AG04450 (cell line): ENCODE measurements around the gene GPR85. TPM values are rescaled to one million over a fixed set of nuclear protein-coding genes. Genes with fewer than 3 reads are reported as not detected.
"Not testable (repeated sequence)": the region's sequence is repeated elsewhere in the genome, so short reads cannot be mapped to it uniquely, and the experiment has no call there.

Experiments
- CTCF ChIA-PET: fragments of 300-600, 350-600 bp; formaldehyde crosslinking; extraction: SDS; loops from one replicate; lab custom pipeline; 2022; ENCODE audit warnings: antibody characterized with exemption, inconsistent platforms; lab: Charles Lee
- POLR2A ChIA-PET: fragments of 350-600 bp; formaldehyde crosslinking; extraction: SDS; loops from one replicate; lab custom pipeline; 2021; ENCODE audit warnings: antibody characterized with exemption, inconsistent platforms; lab: Yijun Ruan, JAX
- DNase-seq: peaks from one replicate; pipeline ENCODE4 v3.0.0-alpha.2; 2011; ENCODE audit warnings: low read depth, low spot score
- H3K27ac ChIP-seq: one replicate; pipeline ENCODE4 v1.5.1; 2012; ENCODE audit warnings: low read depth, low read length, control low read depth
- H3K27me3 ChIP-seq: one replicate; pipeline ENCODE4 v1.6.0; 2012; ENCODE audit warnings: low read length; ENCODE audit not compliant: control insufficient read depth, insufficient read depth
- H3K4me3 ChIP-seq: 2 replicates; pipeline ENCODE4 v1.5.1; 2011; ENCODE audit warnings: mild to moderate bottlenecking, low read depth, low read length, control low read depth
- H3K9me3 ChIP-seq: 2 replicates; pipeline ENCODE4 v1.5.1; 2012; ENCODE audit warnings: low read length; ENCODE audit not compliant: control insufficient read depth, insufficient read depth
- CTCF ChIP-seq: IDR thresholded peaks from 2 replicates; pipeline ENCODE4 v1.5.1; 2011; ENCODE audit warnings: low read depth, low read length, control low read depth, inconsistent platforms
- polyA plus RNA-seq: library from polyadenylated mRNA; depleted of rRNA; stranded (reverse); fragments of >200 nt; gene quantifications from 2 replicates; pipeline ENCODE4 v1.2.3, GENCODE V29; 2011

GPR85 gene
- polyA plus RNA-seq, 1 experiment = 6.6 TPM

GRCh38 chr7:113054938-113055337 lies 31.7 kb downstream of the GPR85 start:
- no peak overlapping the region for H3K4me3 ChIP-seq
- H3K27me3 ChIP-seq = no peaks in the 10 kb centered on the region
- H3K9me3 ChIP-seq = no peaks in the 10 kb centered on the region
- TF ChIP-seq CTCF = no peak
- no peak overlapping the region for H3K27ac ChIP-seq
- no peak for DNase-seq
- ChIA-PET POLR2A (no interaction called here), CTCF (no interaction called here)

- H3K27ac ChIP-seq, H3K27me3 ChIP-seq, H3K4me3 ChIP-seq, DNase-seq, CTCF ChIA-PET, POLR2A ChIA-PET, H3K9me3 ChIP-seq: not testable (repeated sequence)
These were observed 32.4 kb downstream of the GPR85 start for GRCh38 chr7:113054272-113054671.

GRCh38 chr7:113049221-113049620 lies 37.4 kb downstream of the GPR85 start:
- CTCF ChIA-PET, POLR2A ChIA-PET, H3K4me3 ChIP-seq, H3K27ac ChIP-seq, H3K27me3 ChIP-seq, DNase-seq, H3K9me3 ChIP-seq: not testable (repeated sequence)

- no peak for DNase-seq
- H3K27ac ChIP-seq = no peak overlapping the region
- H3K27me3 ChIP-seq = no peaks in the 10 kb centered on the region
- H3K9me3 ChIP-seq = no peaks in the 10 kb centered on the region
- H3K4me3 ChIP-seq = no peak overlapping the region
- POLR2A ChIA-PET = no interaction called here
- TF ChIP-seq CTCF = no peak
- CTCF ChIA-PET = interaction anchor here (1.2 kb wide), 1 partner anchor 375 kb away, joined by 4 read pairs; no protein-coding TSS in a partner anchor
These were observed 40.2 kb downstream of the GPR85 start for GRCh38 chr7:113046453-113046852.

GRCh38 chr7:113045379-113045778 lies 41.2 kb downstream of the GPR85 start:
- Histone ChIP-seq H3K9me3 (no peaks in the 10 kb centered on the region), H3K27me3 (no peaks in the 10 kb centered on the region), H3K4me3 (no peak overlapping the region), H3K27ac (no peak overlapping the region)
- CTCF ChIA-PET = no interaction called here
- POLR2A ChIA-PET = no interaction called here
- TF ChIP-seq CTCF = no peak
- DNase-seq = no peak

- H3K9me3 ChIP-seq = no peaks in the 10 kb centered on the region
- TF ChIP-seq CTCF = no peak
- no peaks in the 10 kb centered on the region for H3K27me3 ChIP-seq
- H3K4me3 ChIP-seq = no peak overlapping the region
- DNase-seq = no peak
- ChIA-PET CTCF (no interaction called here), POLR2A (no interaction called here)
- H3K27ac ChIP-seq = no peak overlapping the region
These were observed 42.2 kb downstream of the GPR85 start for GRCh38 chr7:113044394-113044793.
